Glutamatergic neuron (in vitro differentiated cells): ENCODE data around the gene COL25A1. TPM values are rescaled to one million over a fixed set of nuclear protein-coding genes. Genes with fewer than 3 reads are reported as not detected.

Source experiments
- DNase-seq: peaks from one replicate; pipeline ENCODE4 v3.0.0; 2022
- H3K27ac Mint-ChIP-seq: one replicate; pipeline ENCODE4 v1.8.0; 2020; ENCODE audit warnings: mild to moderate bottlenecking, mixed read lengths, inconsistent platforms; ENCODE audit not compliant: unreplicated experiment
- H3K27me3 Mint-ChIP-seq: one replicate; pipeline ENCODE4 v1.8.0; 2020; ENCODE audit warnings: mild to moderate bottlenecking, moderate library complexity, mixed read lengths, inconsistent platforms; ENCODE audit not compliant: unreplicated experiment
- H3K36me3 Mint-ChIP-seq: one replicate; pipeline ENCODE4 v1.8.0; 2020; ENCODE audit warnings: mild to moderate bottlenecking, mixed read lengths, inconsistent platforms; ENCODE audit not compliant: unreplicated experiment
- H3K4me1 Mint-ChIP-seq: one replicate; pipeline ENCODE4 v1.8.0; 2020; ENCODE audit warnings: mild to moderate bottlenecking, low read depth, mixed read lengths, inconsistent platforms; ENCODE audit not compliant: unreplicated experiment
- H3K4me3 Mint-ChIP-seq: one replicate; pipeline ENCODE4 v1.8.0; 2020; ENCODE audit warnings: mild to moderate bottlenecking, mixed read lengths, inconsistent platforms; ENCODE audit not compliant: unreplicated experiment
- H3K9me3 Mint-ChIP-seq: one replicate; pipeline ENCODE4 v1.8.0; 2020; ENCODE audit warnings: mild to moderate bottlenecking, moderate library complexity, mixed read lengths, inconsistent platforms; ENCODE audit not compliant: unreplicated experiment
- CTCF ChIP-seq: fragments of 200-600 bp; sonication (generic); IDR thresholded peaks from one replicate; pipeline ENCODE4 v1.5.0; 2021; ENCODE audit not compliant: partially characterized antibody, unreplicated experiment
- total RNA-seq: library from RNA; stranded (reverse); fragmentation: NEBNext Ultra II Directional; extraction: Animal tissue kit (Norgen Biotek cat#: 25700); gene quantifications from one replicate; pipeline ENCODE4 v1.2.1, GENCODE V29; 2021; ENCODE audit not compliant: unreplicated experiment

COL25A1 gene
- total RNA-seq, 1 donor from 2014 or later: 1.1 TPM

GRCh38 chr4:108906866-108907367 is 395.5 kb downstream of the COL25A1 start:
- no peaks in the 10 kb centered on the region for H3K36me3 Mint-ChIP-seq
- H3K27ac Mint-ChIP-seq: no peak overlapping the region
- H3K4me1 Mint-ChIP-seq: no peaks in the 10 kb centered on the region
- no peak for TF ChIP-seq CTCF
- no peaks in the 10 kb centered on the region for H3K9me3 Mint-ChIP-seq
- no peaks in the 10 kb centered on the region for H3K27me3 Mint-ChIP-seq
- DNase-seq: no peak
- H3K4me3 Mint-ChIP-seq: no peak overlapping the region

- H3K4me3 Mint-ChIP-seq: no peak overlapping the region
- DNase-seq: no peak
- TF ChIP-seq CTCF: no peak
Observed at GRCh38 chr4:108906006-108906405, 396.5 kb downstream of the COL25A1 start.

GRCh38 chr4:108903464-108904221 is 398.8 kb downstream of the COL25A1 start:
- no peak overlapping the region for H3K27ac Mint-ChIP-seq
- no peaks in the 10 kb centered on the region for H3K9me3 Mint-ChIP-seq
- TF ChIP-seq CTCF: no peak
- DNase-seq: no peak
- H3K4me3 Mint-ChIP-seq: no peak overlapping the region
- H3K27me3 Mint-ChIP-seq: no peaks in the 10 kb centered on the region
- H3K36me3 Mint-ChIP-seq: no peaks in the 10 kb centered on the region
- H3K4me1 Mint-ChIP-seq: peaks cover 2% of the 10 kb centered on the region

More at GRCh38 chr4:108906006-108906405, 396.5 kb downstream of the COL25A1 start:
- Mint-ChIP-seq H3K27ac (no peak overlapping the region), H3K4me1 (no peaks in the 10 kb centered on the region), H3K27me3 (no peaks in the 10 kb centered on the region), H3K9me3 (no peaks in the 10 kb centered on the region), H3K36me3 (no peaks in the 10 kb centered on the region)

- H3K4me1 Mint-ChIP-seq: peaks cover 2% of the 10 kb centered on the region
- H3K4me3 Mint-ChIP-seq: no peak overlapping the region
- no peak for TF ChIP-seq CTCF
- no peak overlapping the region for H3K27ac Mint-ChIP-seq
- no peaks in the 10 kb centered on the region for H3K36me3 Mint-ChIP-seq
- no peaks in the 10 kb centered on the region for H3K9me3 Mint-ChIP-seq
- no peaks in the 10 kb centered on the region for H3K27me3 Mint-ChIP-seq
- DNase-seq: no peak
Observed at GRCh38 chr4:108902769-108903168, 399.7 kb downstream of the COL25A1 start.

GRCh38 chr4:108901291-108901690 is 401.2 kb downstream of the COL25A1 start:
- Mint-ChIP-seq H3K9me3 (no peaks in the 10 kb centered on the region), H3K27me3 (no peaks in the 10 kb centered on the region), H3K4me3 (no peak overlapping the region), H3K4me1 (peaks cover 2% of the 10 kb centered on the region), H3K27ac (no peak overlapping the region), H3K36me3 (no peaks in the 10 kb centered on the region)
- no peak for TF ChIP-seq CTCF
- no peak for DNase-seq
